HepG2 (cell line): ENCODE results near the gene HBA1. TPM values are rescaled to one million over a fixed set of nuclear protein-coding genes. Genes with fewer than 3 reads are reported as not detected.
A peak's percentile ranks its signal among the peaks of the same experiment; 100 is the strongest.

ENCODE experiments used
- ARID5B ChIP-seq: IDR thresholded peaks from 2 replicates; pipeline ENCODE4 v1.4.0; 2020; ENCODE audit warnings: mild to moderate bottlenecking, missing genetic modification reagents
- ELF1 ChIP-seq: sonication (generic); formaldehyde crosslinking; IDR thresholded peaks from 2 replicates; pipeline ENCODE4 v1.4.0; 2020; ENCODE audit warnings: missing genetic modification reagents
- ELF4 ChIP-seq: sonication (generic); formaldehyde crosslinking; IDR thresholded peaks from 2 replicates; pipeline ENCODE4 v1.5.0; 2020; ENCODE audit warnings: missing genetic modification reagents, mild to moderate bottlenecking, moderate library complexity, borderline replicate concordance
- HNRNPUL1 ChIP-seq: fragments of 200-400 bp; formaldehyde crosslinking; IDR thresholded peaks from 2 replicates; pipeline ENCODE4 v1.6.1; 2017; ENCODE audit warnings: low read depth, mild to moderate bottlenecking, low read length, moderate library complexity
- HOXA3 ChIP-seq: sonication (generic); formaldehyde crosslinking; IDR thresholded peaks from 2 replicates; pipeline ENCODE4 v1.5.0; 2020; ENCODE audit warnings: missing genetic modification reagents
- NFAT5 ChIP-seq: sonication (generic); formaldehyde crosslinking; IDR thresholded peaks from 2 replicates; pipeline ENCODE4 v1.4.0; 2020; ENCODE audit warnings: missing genetic modification reagents
- NFYC ChIP-seq: IDR thresholded peaks from 2 replicates; pipeline ENCODE4 v1.6.1; 2016; ENCODE audit warnings: missing genetic modification reagents, missing compliant biosample characterization
- NONO ChIP-seq, 2 experiments: fragments of 450-650 bp in 1 of 2; sonication (generic) in 1 of 2; formaldehyde crosslinking in 1 of 2; IDR thresholded peaks in 1 of 2; conservative IDR thresholded peaks in 1 of 2; 2 replicates each; pipeline versions ENCODE4 v1.6.1 to v1.8.0; 2017 to 2022; ENCODE audit warnings: mild to moderate bottlenecking in 1 of 2, missing genetic modification reagents in 1 of 2, moderate library complexity in 1 of 2
- POLR2AphosphoS5 ChIP-seq: IDR thresholded peaks from 2 replicates; pipeline ENCODE4 v1.6.1; 2012; ENCODE audit warnings: low read depth, low read length
- RARG ChIP-seq: sonication (generic); formaldehyde crosslinking; IDR thresholded peaks from 2 replicates; pipeline ENCODE4 v1.4.0; 2020; ENCODE audit warnings: low read depth, mild to moderate bottlenecking, missing genetic modification reagents
- RORA ChIP-seq: sonication (generic); formaldehyde crosslinking; IDR thresholded peaks from 2 replicates; pipeline ENCODE4 v1.5.0; 2020; ENCODE audit warnings: mild to moderate bottlenecking, missing genetic modification reagents, moderate library complexity
- ZBTB26 ChIP-seq: IDR thresholded peaks from 2 replicates; pipeline ENCODE4 v1.6.1; 2016; ENCODE audit warnings: missing compliant biosample characterization, missing genetic modification reagents, borderline replicate concordance
- ZNF441 ChIP-seq: sonication (generic); formaldehyde crosslinking; IDR thresholded peaks from 2 replicates; pipeline ENCODE4 v1.7.0; 2021; ENCODE audit warnings: missing genetic modification reagents, borderline replicate concordance
- ZNF576 ChIP-seq: sonication (generic); formaldehyde crosslinking; IDR thresholded peaks from 2 replicates; pipeline ENCODE4 v1.4.0; 2020; ENCODE audit warnings: mild to moderate bottlenecking, missing genetic modification reagents
- ZNF607 ChIP-seq: sonication (generic); formaldehyde crosslinking; IDR thresholded peaks from 2 replicates; pipeline ENCODE4 v1.5.1; 2020; ENCODE audit warnings: missing genetic modification reagents, mild to moderate bottlenecking, borderline replicate concordance
- ZNF761 ChIP-seq: sonication (generic); formaldehyde crosslinking; conservative IDR thresholded peaks from 2 replicates; pipeline ENCODE4 v1.4.0; 2020; ENCODE audit warnings: mild to moderate bottlenecking, missing genetic modification reagents
- ZNF883 ChIP-seq: sonication (generic); formaldehyde crosslinking; IDR thresholded peaks from 2 replicates; pipeline ENCODE4 v1.5.1; 2020; ENCODE audit warnings: mild to moderate bottlenecking, missing genetic modification reagents; ENCODE audit errors: not compliant biosample characterization
- polyA plus RNA-seq, 8 experiments: library from polyadenylated mRNA; depleted of rRNA in 3 of 8; stranded (reverse) in 7 of 8; unstranded in 1 of 8; fragments of >200 nt; fragmentation: Illumina TruSeq in 4 of 8; extraction: Trizol in 4 of 8; gene quantifications; 2 replicates each; pipeline versions ENCODE4 v1.2.1 to v1.2.3, GENCODE V29; 2011 to 2016; ENCODE audit warnings: low read depth in 4 of 8, missing spikeins in 1 of 8, mixed read lengths in 1 of 8; ENCODE audit not compliant: insufficient read depth in 1 of 8
- total RNA-seq, 5 experiments: library from RNA; depleted of rRNA; stranded (reverse); fragments of >200 nt; fragmentation: Illumina TruSeq; extraction: Trizol; gene quantifications; 2 replicates each; pipeline ENCODE4 v1.2.3, GENCODE V29; 2016; ENCODE audit warnings: low read depth in 1 of 5

HBA1 gene
- total and polyA plus RNA-seq, 2 of the 13 experiments (the other 11 are each of a cell fraction or from before 2014, with no cell fraction given), result 0.59 TPM; not detected in 1

GRCh38 chr16:180681-181564 is 4.4 kb downstream of the HBA1 start (continued):
- TF ChIP-seq ELF4 (peak; percentile 76; the same call in 1 of the 2 replicates), RORA (CRISPR knock-in tag) (no peak), RARG (CRISPR knock-in tag) (0 out of 2 replicates have a peak, but pooled peaks have one; percentile 39), NFYC (peak; percentile 55), HNRNPUL1 (peak; percentile 80), ZNF761 (peak; percentile 98), ARID5B (peak; percentile 67), HOXA3 (CRISPR knock-in tag) (peak; percentile 93), ZNF576 (peak; percentile 97; the same call in 1 of the 2 replicates), ZNF441 (CRISPR knock-in tag) (peak; percentile 94), POLR2AphosphoS5 (peak; percentile 59), ZNF607 (CRISPR knock-in tag) (peak; percentile 99), NONO (IDR thresholded peaks at IDR 0.05) (no peak), NONO (CRISPR knock-in tag; conservative IDR thresholded peaks at IDR 0.05) (peak; percentile 99), ZBTB26 (CRISPR knock-in tag) (peak; percentile 85), NFAT5 (CRISPR knock-in tag) (peak; percentile 95), ELF1 (CRISPR knock-in tag) (peak; percentile 56; the same call in 1 of the 2 replicates), ZNF883 (CRISPR knock-in tag) (peak; percentile 99)
